Measurements from ENCODE around the gene MORF4L1. TPM values are rescaled to one million over a fixed set of nuclear protein-coding genes. Genes with fewer than 3 reads are reported as not detected.
"Not testable (repeated sequence)": the region's sequence is repeated elsewhere in the genome, so short reads cannot be mapped to it uniquely, and the experiment has no call there.

Gene MORF4L1
- total RNA-seq, 1 donor from 2014 or later: 491 TPM

DNA sequence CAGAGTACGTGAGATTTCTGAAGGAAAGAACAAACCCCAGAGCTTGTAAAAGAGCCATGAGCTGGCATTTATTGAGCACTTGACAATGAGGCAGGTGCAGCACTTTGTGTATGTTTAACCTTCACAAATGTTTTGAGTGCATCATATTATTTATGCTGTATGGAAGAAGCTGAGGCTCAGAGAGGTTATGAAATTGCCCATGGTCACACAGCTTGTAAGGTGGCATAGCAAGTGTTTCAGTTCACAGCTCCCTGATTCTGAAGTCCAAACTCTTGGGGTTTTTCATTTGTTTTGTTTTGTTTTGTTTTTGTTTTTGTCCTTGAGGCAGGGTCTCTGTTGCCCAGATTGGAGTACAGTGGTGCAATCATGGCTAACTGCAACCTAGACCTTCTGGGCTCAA lies 36.4 kb upstream of the MORF4L1 start:
- H3K9me3 Mint-ChIP-seq (ENCODE audit: low read depth): no peaks in the 10 kb centered on the region
- TF ChIP-seq, protein P1, sequence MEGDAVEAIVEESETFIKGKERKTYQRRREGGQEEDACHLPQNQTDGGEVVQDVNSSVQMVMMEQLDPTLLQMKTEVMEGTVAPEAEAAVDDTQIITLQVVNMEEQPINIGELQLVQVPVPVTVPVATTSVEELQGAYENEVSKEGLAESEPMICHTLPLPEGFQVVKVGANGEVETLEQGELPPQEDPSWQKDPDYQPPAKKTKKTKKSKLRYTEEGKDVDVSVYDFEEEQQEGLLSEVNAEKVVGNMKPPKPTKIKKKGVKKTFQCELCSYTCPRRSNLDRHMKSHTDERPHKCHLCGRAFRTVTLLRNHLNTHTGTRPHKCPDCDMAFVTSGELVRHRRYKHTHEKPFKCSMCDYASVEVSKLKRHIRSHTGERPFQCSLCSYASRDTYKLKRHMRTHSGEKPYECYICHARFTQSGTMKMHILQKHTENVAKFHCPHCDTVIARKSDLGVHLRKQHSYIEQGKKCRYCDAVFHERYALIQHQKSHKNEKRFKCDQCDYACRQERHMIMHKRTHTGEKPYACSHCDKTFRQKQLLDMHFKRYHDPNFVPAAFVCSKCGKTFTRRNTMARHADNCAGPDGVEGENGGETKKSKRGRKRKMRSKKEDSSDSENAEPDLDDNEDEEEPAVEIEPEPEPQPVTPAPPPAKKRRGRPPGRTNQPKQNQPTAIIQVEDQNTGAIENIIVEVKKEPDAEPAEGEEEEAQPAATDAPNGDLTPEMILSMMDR (IDR thresholded peaks at IDR 0.05): no peak
- H3K36me3 Mint-ChIP-seq (ENCODE audit: low read depth): peaks cover 2% of the 10 kb centered on the region
- DNase-seq (ENCODE audit: low spot score): no peak
- H3K27ac Mint-ChIP-seq (ENCODE audit: unreplicated experiment): no peak overlapping the region
- no peak overlapping the region for H3K4me3 Mint-ChIP-seq (ENCODE audit: unreplicated experiment)
- H3K27me3 Mint-ChIP-seq (ENCODE audit: low read depth): peaks cover 3% of the 10 kb centered on the region
- peaks cover 20% of the 10 kb centered on the region for H3K4me1 Mint-ChIP-seq (ENCODE audit: low read depth)

DNA sequence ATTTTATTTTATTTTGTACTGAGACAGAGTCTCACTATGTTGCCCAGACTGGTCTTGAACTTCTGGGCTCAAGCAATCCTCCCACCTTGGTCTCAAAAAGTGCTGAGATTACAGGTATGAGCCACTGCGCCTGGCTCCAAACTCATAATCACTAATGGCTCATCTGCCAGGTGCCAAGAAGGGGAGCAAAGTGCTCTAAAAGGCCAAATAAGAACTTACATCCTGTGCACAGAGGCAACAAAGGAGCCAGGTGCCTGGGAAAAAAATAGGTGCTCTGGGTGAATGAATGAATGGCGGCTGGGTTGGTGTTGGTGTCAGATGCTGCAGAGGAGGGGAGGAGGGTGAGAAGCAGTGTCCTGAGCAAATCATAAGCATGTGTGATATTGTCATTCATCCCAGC lies 35.6 kb upstream of the MORF4L1 start:
- TF ChIP-seq, protein P1 (IDR thresholded peaks at IDR 0.05): no peak
- peaks cover 3% of the 10 kb centered on the region for H3K27me3 Mint-ChIP-seq (ENCODE audit: low read depth)
- no peak overlapping the region for H3K4me3 Mint-ChIP-seq (ENCODE audit: unreplicated experiment)
- H3K9me3 Mint-ChIP-seq (ENCODE audit: low read depth): no peaks in the 10 kb centered on the region
- H3K36me3 Mint-ChIP-seq (ENCODE audit: low read depth): peaks cover 2% of the 10 kb centered on the region
- H3K27ac Mint-ChIP-seq (ENCODE audit: unreplicated experiment): no peak overlapping the region
- peaks cover 25% of the 10 kb centered on the region for H3K4me1 Mint-ChIP-seq (ENCODE audit: low read depth)
- no peak for DNase-seq (ENCODE audit: low spot score)

DNA sequence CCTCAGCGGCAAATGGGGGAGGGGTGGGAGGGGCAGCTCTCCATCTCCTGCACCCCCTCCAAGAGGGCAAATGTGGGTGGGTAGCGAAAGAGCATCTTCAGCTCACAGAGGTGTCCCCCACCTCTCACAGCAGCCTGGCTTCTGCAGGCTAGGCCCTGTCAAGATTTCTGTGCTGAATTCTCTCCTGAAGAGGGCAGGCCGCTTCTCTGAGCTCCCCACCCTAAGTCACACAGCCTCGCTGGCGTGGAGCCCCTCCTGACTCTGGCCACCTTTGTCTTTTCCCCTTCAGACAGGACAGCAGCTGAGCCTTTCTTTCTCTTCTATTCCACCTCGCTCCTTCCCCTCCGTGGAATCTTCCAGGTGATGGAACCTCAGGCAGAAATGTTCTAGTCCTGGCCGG lies 35.1 kb upstream of the MORF4L1 start:
- Mint-ChIP-seq H3K4me3 (ENCODE audit: unreplicated experiment) (no peak overlapping the region), H3K27me3 (ENCODE audit: low read depth) (peaks cover 3% of the 10 kb centered on the region), H3K9me3 (ENCODE audit: low read depth) (no peaks in the 10 kb centered on the region), H3K36me3 (ENCODE audit: low read depth) (peaks cover 2% of the 10 kb centered on the region), H3K27ac (ENCODE audit: unreplicated experiment) (no peak overlapping the region), H3K4me1 (ENCODE audit: low read depth) (peaks cover 25% of the 10 kb centered on the region)
- no peak for DNase-seq (ENCODE audit: low spot score)
- TF ChIP-seq, protein P1 (IDR thresholded peaks at IDR 0.05): no peak

DNA sequence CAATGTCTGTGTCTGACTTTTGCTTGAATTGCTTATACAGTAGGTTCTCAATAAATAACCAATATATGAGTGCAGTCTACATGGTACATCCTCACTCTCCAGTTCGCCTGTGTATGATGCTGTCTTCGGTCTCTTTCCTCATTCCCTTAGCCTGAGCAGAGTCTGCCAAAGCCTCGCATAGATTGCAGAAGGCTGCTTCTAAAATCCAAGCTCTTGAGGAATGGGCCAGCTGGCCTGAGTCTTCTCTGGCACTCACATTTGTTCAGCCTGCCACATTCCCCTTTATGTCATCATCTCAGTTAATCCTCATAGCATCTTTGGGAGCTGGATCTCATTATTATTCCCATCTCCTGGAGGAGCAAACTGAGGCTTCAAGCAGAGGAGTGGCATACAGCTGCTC lies 34.2 kb upstream of the MORF4L1 start:
- Mint-ChIP-seq H3K4me3 (ENCODE audit: unreplicated experiment) (no peak overlapping the region), H3K36me3 (ENCODE audit: low read depth) (peaks cover 2% of the 10 kb centered on the region), H3K27ac (ENCODE audit: unreplicated experiment) (no peak overlapping the region), H3K4me1 (ENCODE audit: low read depth) (peaks cover 25% of the 10 kb centered on the region), H3K27me3 (ENCODE audit: low read depth) (peaks cover 2% of the 10 kb centered on the region), H3K9me3 (ENCODE audit: low read depth) (no peaks in the 10 kb centered on the region)
- no peak for DNase-seq (ENCODE audit: low spot score)
- TF ChIP-seq, protein P1 (IDR thresholded peaks at IDR 0.05): no peak

DNA sequence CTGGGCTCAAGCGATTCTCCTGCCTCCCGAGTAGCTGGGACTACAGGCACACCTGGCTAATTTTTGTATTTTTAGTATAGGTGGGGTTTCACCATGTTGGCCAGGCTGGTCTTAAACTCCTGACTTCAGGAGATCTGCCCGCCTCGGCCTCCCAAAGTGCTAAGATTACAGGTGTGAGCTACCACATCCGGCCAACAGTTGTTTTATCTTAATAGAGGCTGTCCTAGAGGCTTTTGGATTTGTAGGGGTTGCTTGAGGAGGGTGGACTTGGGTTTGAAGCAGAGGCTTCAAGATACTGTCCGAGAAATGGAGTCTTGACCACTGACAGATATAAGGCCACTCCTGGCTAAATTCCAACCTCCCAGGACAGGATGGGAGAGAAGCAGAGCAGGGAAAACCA lies 33.5 kb upstream of the MORF4L1 start:
- not testable (repeated sequence) for H3K27me3 Mint-ChIP-seq (ENCODE audit: low read depth); DNase-seq (ENCODE audit: low spot score); H3K27ac Mint-ChIP-seq (ENCODE audit: unreplicated experiment); H3K9me3 Mint-ChIP-seq (ENCODE audit: low read depth); H3K4me3 Mint-ChIP-seq (ENCODE audit: unreplicated experiment); H3K36me3 Mint-ChIP-seq (ENCODE audit: low read depth)
- peaks cover 25% of the 10 kb centered on the region for H3K4me1 Mint-ChIP-seq (ENCODE audit: low read depth)

DNA sequence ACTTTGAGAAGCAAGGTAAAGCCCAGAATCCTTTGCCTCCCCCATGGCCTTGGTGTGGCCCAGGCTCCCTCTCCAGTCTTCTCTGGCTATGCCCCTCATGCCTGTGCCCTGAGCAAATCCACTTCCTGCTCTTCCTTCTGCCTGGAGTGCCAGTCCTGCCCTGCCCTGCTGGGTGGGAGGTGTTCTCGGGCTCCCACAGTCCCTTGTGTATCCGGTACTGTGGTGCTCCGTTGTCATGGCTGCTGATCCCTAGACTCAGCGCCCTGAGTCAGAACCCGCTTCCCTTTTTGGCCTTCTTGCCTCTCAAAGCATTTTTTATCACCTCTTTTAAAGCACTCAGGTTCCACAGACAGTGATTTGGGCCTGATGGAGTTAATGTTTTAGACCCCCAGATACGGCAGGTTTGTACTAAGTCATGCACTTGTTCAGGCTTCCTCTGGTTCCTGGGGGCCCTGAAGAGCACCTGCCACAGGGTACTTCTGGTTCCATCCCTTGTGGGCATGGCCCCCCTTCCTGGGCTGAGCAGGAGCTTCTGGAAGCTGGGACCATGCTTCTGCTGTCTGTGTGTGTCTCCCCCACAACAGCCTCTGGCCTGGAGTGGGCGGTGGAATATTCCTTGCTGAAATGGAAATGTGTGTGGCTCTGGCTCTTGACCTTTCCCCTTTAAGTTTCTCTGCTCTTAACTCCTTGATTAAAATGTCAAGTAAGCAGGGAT lies 31.9 kb upstream of the MORF4L1 start:
- Mint-ChIP-seq H3K36me3 (ENCODE audit: low read depth) (peaks cover 2% of the 10 kb centered on the region), H3K27ac (ENCODE audit: unreplicated experiment) (no peak overlapping the region)
- DNase-seq (ENCODE audit: low spot score): no peak

More for the DNA sequence above, 31.9 kb upstream of the MORF4L1 start:
- no peak overlapping the region for H3K4me3 Mint-ChIP-seq (ENCODE audit: unreplicated experiment)
- TF ChIP-seq, protein P1 (IDR thresholded peaks at IDR 0.05): no peak
- no peaks in the 10 kb centered on the region for H3K9me3 Mint-ChIP-seq (ENCODE audit: low read depth)
- H3K4me1 Mint-ChIP-seq (ENCODE audit: low read depth): peaks cover 25% of the 10 kb centered on the region
- peaks cover 2% of the 10 kb centered on the region for H3K27me3 Mint-ChIP-seq (ENCODE audit: low read depth)
